ENCODE data around the gene CD28. TPM values are rescaled to one million over a fixed set of nuclear protein-coding genes. Genes with fewer than 3 reads are reported as not detected.

CD28 gene
- total and polyA plus RNA-seq, 2 donors (not counting 3 experiments of a cell fraction or from before 2014, with no cell fraction given): 0.15 TPM; not detected in 1

- Histone ChIP-seq H3K27ac (ENCODE audit: insufficient read depth, low read depth, low read length) (no peak overlapping the region), H3K36me3 (ENCODE audit: control insufficient read depth in 2 of 2, extremely low read depth in 1 of 2, insufficient read depth in 2 of 2, low read length in 2 of 2) (no peaks in the 10 kb centered on the region), H3K27me3 (ENCODE audit: control insufficient read depth in 2 of 2, insufficient read depth in 2 of 2, low read length in 2 of 2) (no peaks in the 10 kb centered on the region), H3K4me2 (ENCODE audit: insufficient read depth, low read length) (no peak overlapping the region), H3K9ac (replicated peaks; ENCODE audit: extremely low read depth, insufficient read depth, low read length) (no peak overlapping the region), H2AFZ (ENCODE audit: low read depth, low read length) (no peak overlapping the region), H4K20me1 (replicated peaks; ENCODE audit: control insufficient read depth, extremely low read depth, insufficient read depth, low read length) (no peaks in the 10 kb centered on the region), H3K9me1 (replicated peaks; ENCODE audit: control insufficient read depth, extremely low read depth, insufficient read depth, low read length) (no peaks in the 10 kb centered on the region), H3K9me3 (replicated peaks; ENCODE audit: control insufficient read depth, insufficient read depth, low read length) (no peaks in the 10 kb centered on the region), H3K4me1 (ENCODE audit: control insufficient read depth, extremely low read depth, insufficient read depth, low read length) (peaks cover 10% of the 10 kb centered on the region), H3K79me2 (ENCODE audit: control insufficient read depth, insufficient read depth, low read length) (no peaks in the 10 kb centered on the region), H3K4me3 (replicated peaks in 1 of 3; ENCODE audit: insufficient read depth in 1 of 3, low read depth in 1 of 3, low read length in 3 of 3) (no peak overlapping the region)
- no TSS peak for BruUV-seq (replicated peaks)
- ChIA-PET POLR2A (no interaction called here), CTCF (interaction anchor here (0.6 kb wide), 1 partner anchor 360 kb away, joined by 3 read pairs; no protein-coding TSS in a partner anchor)
- DNase-seq (ENCODE audit: low read depth, low spot score) (no peak), FAIRE-seq (no peak)
- intact Hi-C loops (cut with micrococcal nuclease) (no loop called here), dilution Hi-C loops (cut with MboI; ENCODE audit: extremely low pct_ligation_motif_present, low sequenced_read_pairs) (no loop called here)
- TF ChIP-seq JUN (IDR thresholded peaks at IDR 0.05; ENCODE audit: borderline replicate concordance, insufficient read depth, insufficient read length, low read depth) (no peak), CTCF (IDR thresholded peaks at IDR 0.05; ENCODE audit: extremely low read depth in 1 of 2, insufficient read depth in 1 of 2, low read depth in 1 of 2, low read length in 2 of 2) (no peak), FOS (IDR thresholded peaks at IDR 0.05; ENCODE audit: borderline replicate concordance, insufficient read depth, low read length) (no peak), MYC (IDR thresholded peaks at IDR 0.05; ENCODE audit: low read depth, low read length) (no peak), POLR2AphosphoS5 (IDR thresholded peaks at IDR 0.05; ENCODE audit: insufficient read depth, low read depth, low read length) (no peak), MAX (IDR thresholded peaks at IDR 0.05; ENCODE audit: insufficient read depth, insufficient read length) (no peak), GATA2 (IDR thresholded peaks at IDR 0.05; ENCODE audit: insufficient read depth, insufficient read length, low read depth, low read length) (no peak), EZH2 (IDR thresholded peaks at IDR 0.05; ENCODE audit: borderline replicate concordance, low read depth, low read length, severe bottlenecking) (no peak), POLR2A (IDR thresholded peaks at IDR 0.05; ENCODE audit: low read depth, low read length) (no peak)
Observed at GRCh38 chr2:203715744-203716143, 9.3 kb downstream of the CD28 start.
